ENCODE measurements around the gene EFCAB5. TPM values are rescaled to one million over a fixed set of nuclear protein-coding genes. Genes with fewer than 3 reads are reported as not detected.
"Not testable (repeated sequence)": the region's sequence is repeated elsewhere in the genome, so short reads cannot be mapped to it uniquely, and the experiment has no call there.

EFCAB5 gene
- total RNA-seq, 2 experiments from 2014 or later: 0.24 to 0.48 TPM

- no peak overlapping the region for H3K27ac Mint-ChIP-seq
- intact Hi-C loops (cut with micrococcal nuclease): no loop called here
- H3K4me1 Mint-ChIP-seq (ENCODE audit: low read depth): no peaks in the 10 kb centered on the region
- H3K27me3 Mint-ChIP-seq: no peaks in the 10 kb centered on the region
- H3K9me3 Mint-ChIP-seq: no peaks in the 10 kb centered on the region
- DNase-seq: no peak
- POLR2A ChIA-PET: no interaction called here
- CTCF ChIA-PET: interaction anchor here (1.6 kb wide), 1 partner anchor 14 kb away, joined by 3 read pairs; no protein-coding TSS in a partner anchor
- no peaks in the 10 kb centered on the region for H3K36me3 Mint-ChIP-seq
- H3K4me3 Mint-ChIP-seq: no peak overlapping the region
Observed at GRCh38 chr17:29945281-29945680, 3.8 kb downstream of the EFCAB5 start.

- DNase-seq: no peak
- CTCF ChIA-PET: interaction anchor here (0.7 to 1.7 kb wide), 2 partner anchors 11 to 17 kb away, joined by 3 to 7 read pairs; no protein-coding TSS in a partner anchor
- Mint-ChIP-seq H3K4me3 (no peak overlapping the region), H3K9me3 (peaks cover 5% of the 10 kb centered on the region), H3K4me1 (ENCODE audit: low read depth) (no peaks in the 10 kb centered on the region), H3K27ac (no peak overlapping the region), H3K27me3 (no peaks in the 10 kb centered on the region), H3K36me3 (peaks cover 1% of the 10 kb centered on the region)
- POLR2A ChIA-PET: no interaction called here
- intact Hi-C loops (cut with micrococcal nuclease): no loop called here
Observed at GRCh38 chr17:29948448-29949215, 7.2 kb downstream of the EFCAB5 start.

- peaks cover 12% of the 10 kb centered on the region for H3K9me3 Mint-ChIP-seq
- H3K27ac Mint-ChIP-seq: no peak overlapping the region
- CTCF ChIA-PET: interaction anchor here (1.7 kb wide), 1 partner anchor 18 kb away, joined by 7 read pairs; no protein-coding TSS in a partner anchor
- POLR2A ChIA-PET: no interaction called here
- no peaks in the 10 kb centered on the region for H3K27me3 Mint-ChIP-seq
- peaks cover 5% of the 10 kb centered on the region for H3K36me3 Mint-ChIP-seq
- intact Hi-C loops (cut with micrococcal nuclease): no loop called here
- no peaks in the 10 kb centered on the region for H3K4me1 Mint-ChIP-seq (ENCODE audit: low read depth)
- no peak overlapping the region for H3K4me3 Mint-ChIP-seq
- DNase-seq: no peak
Observed at GRCh38 chr17:29949696-29950095, 8.3 kb downstream of the EFCAB5 start.

DNA sequence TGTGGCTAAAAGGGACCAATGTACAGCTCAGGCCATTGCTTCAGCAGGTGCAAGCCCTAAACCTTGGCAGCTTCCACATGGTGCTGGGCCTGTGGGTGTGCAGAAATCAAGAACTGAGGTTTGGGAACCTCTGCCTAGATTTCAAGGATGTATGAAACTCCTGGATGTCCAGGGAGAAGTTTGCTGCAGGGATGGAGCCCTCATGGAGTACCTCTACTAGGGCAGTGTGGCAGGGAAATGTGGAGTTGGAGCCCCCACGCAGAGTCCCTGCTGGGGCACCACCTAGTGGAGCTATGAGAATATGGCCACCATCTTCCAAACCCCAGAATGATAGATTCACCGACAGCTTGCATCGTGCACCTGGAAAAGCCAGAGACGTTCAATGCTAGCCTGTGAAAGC is 13.0 kb downstream of the EFCAB5 start:
- Mint-ChIP-seq H3K27me3 (no peaks in the 10 kb centered on the region), H3K4me1 (ENCODE audit: low read depth) (no peaks in the 10 kb centered on the region), H3K27ac (no peak overlapping the region), H3K4me3 (no peak overlapping the region), H3K9me3 (peaks cover 15% of the 10 kb centered on the region), H3K36me3 (peaks cover 5% of the 10 kb centered on the region)
- no peak for DNase-seq
- ChIA-PET POLR2A (no interaction called here), CTCF (interaction anchor here (0.6 to 2.0 kb wide), 3 partner anchors 15 to 178 kb away, joined by 3 to 7 read pairs (median 3); no protein-coding TSS in a partner anchor)
- intact Hi-C loops (cut with micrococcal nuclease): no loop called here

DNA sequence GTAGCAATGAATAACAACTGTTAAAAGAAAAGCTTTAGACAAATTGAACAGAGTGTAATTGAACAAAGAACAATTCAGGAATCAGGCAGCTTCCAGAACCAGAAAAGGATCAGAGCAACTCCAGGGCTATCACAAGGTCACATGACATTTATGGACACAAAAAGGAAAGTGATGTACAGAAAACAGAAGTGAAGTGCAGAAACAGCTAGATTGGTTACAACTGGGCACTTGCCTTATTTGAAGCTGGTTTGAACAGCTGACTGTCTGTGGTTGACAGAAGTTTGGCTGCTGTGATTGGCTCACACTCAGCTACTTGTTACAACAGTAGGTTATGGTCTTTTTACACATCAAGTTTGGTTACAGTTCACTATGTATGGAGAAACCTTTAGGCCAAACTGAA is 14.8 kb downstream of the EFCAB5 start:
- Mint-ChIP-seq H3K4me1 (ENCODE audit: low read depth) (no peaks in the 10 kb centered on the region), H3K36me3 (peaks cover 5% of the 10 kb centered on the region), H3K4me3 (no peak overlapping the region), H3K27ac (no peak overlapping the region), H3K9me3 (peaks cover 15% of the 10 kb centered on the region), H3K27me3 (no peaks in the 10 kb centered on the region)
- POLR2A ChIA-PET: no interaction called here
- no peak for DNase-seq
- intact Hi-C loops (cut with micrococcal nuclease): no loop called here
- CTCF ChIA-PET: interaction anchor here (1.4 kb wide), 1 partner anchor 146 kb away, joined by 3 read pairs; no protein-coding TSS in a partner anchor

GRCh38 chr17:29957488-29957887 is 16.1 kb downstream of the EFCAB5 start:
- H3K4me3 Mint-ChIP-seq; DNase-seq; H3K36me3 Mint-ChIP-seq; POLR2A ChIA-PET; H3K27ac Mint-ChIP-seq; H3K27me3 Mint-ChIP-seq; intact Hi-C loops (cut with micrococcal nuclease); H3K4me1 Mint-ChIP-seq (ENCODE audit: low read depth): not testable (repeated sequence)
- CTCF ChIA-PET: interaction anchor here (1.2 kb wide), 1 partner anchor 26 kb away, joined by 3 read pairs; no protein-coding TSS in a partner anchor
- peaks cover 15% of the 10 kb centered on the region for H3K9me3 Mint-ChIP-seq

DNA sequence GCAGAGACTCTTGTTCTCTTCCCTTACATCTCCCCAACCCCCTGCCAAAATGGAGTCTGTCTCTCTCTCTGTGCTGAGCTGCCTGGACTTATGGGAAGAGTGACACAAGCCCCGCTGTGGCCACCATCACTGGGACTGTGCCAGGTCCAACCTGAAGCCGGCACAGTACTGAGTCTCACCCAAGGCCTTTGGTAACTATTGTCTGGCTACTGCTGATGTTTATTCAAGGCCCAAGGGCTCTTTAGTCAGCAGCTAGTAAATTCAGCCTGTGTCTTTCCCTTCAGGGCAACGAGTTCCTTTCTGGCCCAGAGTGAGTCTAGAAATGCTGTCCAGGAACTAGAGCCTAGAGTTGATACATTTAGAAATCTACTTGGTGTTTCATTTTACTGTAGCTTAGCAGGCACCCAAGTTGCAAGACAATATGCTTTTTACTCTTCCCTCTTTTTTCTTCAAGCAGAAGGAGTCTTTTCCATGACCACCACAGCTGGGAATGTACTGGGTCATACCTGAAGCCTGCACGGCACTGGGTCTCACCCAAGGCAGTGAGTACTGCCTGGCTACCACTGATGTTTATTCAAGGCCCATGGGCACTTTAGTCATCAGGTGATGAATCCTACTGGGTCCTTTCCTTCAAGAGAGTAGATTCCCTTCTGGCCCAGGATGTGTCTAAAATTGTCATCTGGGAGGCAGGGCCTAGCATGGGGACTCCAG is 17.7 kb downstream of the EFCAB5 start:
- Mint-ChIP-seq H3K36me3 (no peaks in the 10 kb centered on the region), H3K27me3 (no peaks in the 10 kb centered on the region), H3K4me3 (no peak overlapping the region), H3K27ac (no peak overlapping the region), H3K4me1 (ENCODE audit: low read depth) (no peaks in the 10 kb centered on the region), H3K9me3 (peaks cover 6% of the 10 kb centered on the region)
- intact Hi-C loops (cut with micrococcal nuclease): no loop called here
- no peak for DNase-seq
- CTCF ChIA-PET: interaction anchor here (0.6 kb wide), 1 partner anchor 10 kb away, joined by 3 read pairs; no protein-coding TSS in a partner anchor
- POLR2A ChIA-PET: no interaction called here

DNA sequence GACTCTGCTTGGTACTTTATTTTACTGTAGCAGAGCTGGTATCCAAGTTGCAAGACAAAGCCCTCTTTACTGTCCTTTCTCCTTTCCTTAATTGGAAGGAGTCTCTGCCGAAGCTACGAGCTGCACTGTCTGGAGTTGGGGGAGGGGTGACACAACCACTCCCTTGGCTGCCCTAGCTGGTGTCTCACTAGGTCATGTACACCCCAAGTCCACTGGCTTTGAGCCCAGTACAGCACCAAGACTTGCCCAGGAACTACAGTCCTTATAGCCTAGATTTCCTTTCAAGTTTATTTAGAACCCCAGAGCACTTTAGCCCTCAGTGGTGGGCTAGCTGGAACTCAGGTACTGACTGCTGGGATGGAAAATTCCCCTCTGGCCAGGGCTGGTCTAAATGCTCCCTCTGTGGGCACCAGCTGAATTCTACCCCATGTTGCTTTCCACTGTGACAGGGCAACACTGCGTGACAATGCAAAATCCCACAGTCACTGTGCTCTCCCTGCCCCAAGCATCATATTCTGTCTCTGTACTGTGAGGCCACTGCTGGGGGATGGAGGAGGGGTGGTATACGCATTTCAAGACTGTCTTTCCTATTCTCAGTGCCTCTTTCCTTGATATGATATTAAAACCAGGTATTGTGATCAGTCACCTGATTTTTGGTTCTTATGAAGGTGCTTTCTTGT is 18.4 kb downstream of the EFCAB5 start:
- ChIA-PET CTCF (interaction anchor here (0.6 kb wide), 1 partner anchor 11 kb away, joined by 3 read pairs; no protein-coding TSS in a partner anchor), POLR2A (no interaction called here)
- Mint-ChIP-seq H3K36me3 (no peaks in the 10 kb centered on the region), H3K27ac (no peak overlapping the region), H3K9me3 (peaks cover 2% of the 10 kb centered on the region), H3K4me3 (no peak overlapping the region), H3K4me1 (ENCODE audit: low read depth) (no peaks in the 10 kb centered on the region), H3K27me3 (no peaks in the 10 kb centered on the region)
- DNase-seq: no peak
- intact Hi-C loops (cut with micrococcal nuclease): no loop called here

DNA sequence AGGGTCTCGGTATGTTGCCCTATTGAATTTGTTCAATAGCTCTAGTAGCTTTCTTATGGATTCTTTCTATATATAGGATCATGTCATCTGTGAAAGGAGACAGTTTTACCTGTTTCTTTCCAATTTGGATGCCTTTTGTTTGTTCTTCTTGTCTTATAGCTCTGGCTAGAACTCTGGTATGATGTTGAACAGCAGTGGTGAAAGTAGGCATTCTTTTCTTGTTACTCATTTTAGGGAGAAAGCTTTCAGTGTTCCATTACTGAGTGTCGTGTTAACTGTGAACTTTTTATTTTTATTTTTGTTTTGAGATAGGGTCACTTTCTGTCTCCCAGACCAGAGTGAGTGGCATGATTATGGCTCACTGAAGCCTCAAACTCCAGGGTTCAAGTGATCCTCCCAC is 21.2 kb downstream of the EFCAB5 start:
- Mint-ChIP-seq H3K9me3 (no peaks in the 10 kb centered on the region), H3K27ac (no peak overlapping the region), H3K36me3 (no peaks in the 10 kb centered on the region), H3K4me1 (ENCODE audit: low read depth) (no peaks in the 10 kb centered on the region), H3K4me3 (no peak overlapping the region), H3K27me3 (no peaks in the 10 kb centered on the region)
- ChIA-PET POLR2A (interaction anchor here (0.5 kb wide), 1 partner anchor 89 kb away, joined by 3 read pairs; no protein-coding TSS in a partner anchor), CTCF (interaction anchor here (1.6 to 2.6 kb wide), 2 partner anchors 31 to 155 kb away, joined by 6 to 8 read pairs; no protein-coding TSS in a partner anchor)
- DNase-seq: no peak
- intact Hi-C loops (cut with micrococcal nuclease): no loop called here

DNA sequence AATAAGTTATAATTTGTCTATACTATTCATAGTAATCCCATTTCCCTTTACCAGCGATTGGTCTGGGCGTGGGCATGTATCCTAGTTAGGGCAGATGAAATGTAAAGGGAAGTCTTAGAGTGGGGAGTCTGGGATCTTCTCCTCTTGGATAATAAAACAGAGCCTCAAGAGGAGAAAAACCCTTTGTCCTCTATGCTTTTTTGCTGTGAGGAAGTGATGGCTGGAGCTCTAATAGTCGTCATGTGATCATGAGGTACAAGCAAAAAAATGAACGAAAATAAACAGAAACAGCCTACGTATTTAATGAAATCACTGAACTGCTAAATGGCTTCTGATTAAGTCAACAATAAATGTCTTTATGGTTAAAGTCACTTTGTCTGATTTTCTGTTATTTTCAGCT is 26.8 kb downstream of the EFCAB5 start:
- Mint-ChIP-seq H3K4me1 (ENCODE audit: low read depth) (no peaks in the 10 kb centered on the region), H3K36me3 (no peaks in the 10 kb centered on the region), H3K4me3 (no peak overlapping the region), H3K27ac (no peak overlapping the region), H3K27me3 (no peaks in the 10 kb centered on the region), H3K9me3 (no peaks in the 10 kb centered on the region)
- DNase-seq: no peak
- POLR2A ChIA-PET: no interaction called here
- CTCF ChIA-PET: no interaction called here
- intact Hi-C loops (cut with micrococcal nuclease): no loop called here

GRCh38 chr17:29972277-29972676 is 30.8 kb downstream of the EFCAB5 start:
- H3K27ac Mint-ChIP-seq: no peak overlapping the region
- no peaks in the 10 kb centered on the region for H3K36me3 Mint-ChIP-seq
- CTCF ChIA-PET: no interaction called here
- no peak for DNase-seq
- no peak overlapping the region for H3K4me3 Mint-ChIP-seq
- intact Hi-C loops (cut with micrococcal nuclease): no loop called here
- POLR2A ChIA-PET: no interaction called here
- no peaks in the 10 kb centered on the region for H3K27me3 Mint-ChIP-seq
- no peaks in the 10 kb centered on the region for H3K4me1 Mint-ChIP-seq (ENCODE audit: low read depth)
- no peaks in the 10 kb centered on the region for H3K9me3 Mint-ChIP-seq

GRCh38 chr17:29973005-29973404 is 31.6 kb downstream of the EFCAB5 start:
- no peaks in the 10 kb centered on the region for H3K4me1 Mint-ChIP-seq (ENCODE audit: low read depth)
- POLR2A ChIA-PET: no interaction called here
- no peak overlapping the region for H3K27ac Mint-ChIP-seq
- CTCF ChIA-PET: no interaction called here
- intact Hi-C loops (cut with micrococcal nuclease): no loop called here
- H3K4me3 Mint-ChIP-seq: no peak overlapping the region
- DNase-seq: no peak
- no peaks in the 10 kb centered on the region for H3K36me3 Mint-ChIP-seq
- H3K9me3 Mint-ChIP-seq: no peaks in the 10 kb centered on the region
- no peaks in the 10 kb centered on the region for H3K27me3 Mint-ChIP-seq

Data from activated CD4-positive, alpha-beta memory T cell treated with anti-CD3 and anti-CD28 coated beads for 36 hours (primary cell).